ENCODE results near the gene NUPR2.
A peak's percentile ranks its signal among the peaks of the same experiment; 100 is the strongest.
"Not testable (repeated sequence)": the region's sequence is repeated elsewhere in the genome, so short reads cannot be mapped to it uniquely, and the experiment has no call there.

NUPR2 gene

DNA sequence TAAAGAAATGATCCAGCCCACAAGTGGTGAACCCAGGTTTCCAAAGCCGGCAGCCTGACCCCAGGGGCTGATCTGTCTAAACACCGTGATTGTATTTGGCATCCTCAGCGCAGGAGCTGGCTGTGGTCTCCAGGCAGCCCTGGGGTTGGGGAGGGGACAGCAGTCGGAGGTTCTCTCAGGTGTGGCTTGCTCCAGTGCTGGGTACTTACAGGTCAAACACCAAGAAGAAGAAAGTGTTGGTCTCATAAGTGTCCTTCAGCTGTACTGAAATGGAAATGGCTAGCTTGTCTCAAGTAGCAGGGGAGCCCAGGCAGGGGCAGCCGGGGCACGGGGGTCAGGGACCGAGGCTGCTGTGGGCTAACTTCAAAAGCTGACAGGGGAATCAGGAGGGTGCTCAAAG is 29.5 kb downstream of the NUPR2 start:
- DNase-seq (ENCODE audit: low read depth in 2 of 2): no peak

DNA sequence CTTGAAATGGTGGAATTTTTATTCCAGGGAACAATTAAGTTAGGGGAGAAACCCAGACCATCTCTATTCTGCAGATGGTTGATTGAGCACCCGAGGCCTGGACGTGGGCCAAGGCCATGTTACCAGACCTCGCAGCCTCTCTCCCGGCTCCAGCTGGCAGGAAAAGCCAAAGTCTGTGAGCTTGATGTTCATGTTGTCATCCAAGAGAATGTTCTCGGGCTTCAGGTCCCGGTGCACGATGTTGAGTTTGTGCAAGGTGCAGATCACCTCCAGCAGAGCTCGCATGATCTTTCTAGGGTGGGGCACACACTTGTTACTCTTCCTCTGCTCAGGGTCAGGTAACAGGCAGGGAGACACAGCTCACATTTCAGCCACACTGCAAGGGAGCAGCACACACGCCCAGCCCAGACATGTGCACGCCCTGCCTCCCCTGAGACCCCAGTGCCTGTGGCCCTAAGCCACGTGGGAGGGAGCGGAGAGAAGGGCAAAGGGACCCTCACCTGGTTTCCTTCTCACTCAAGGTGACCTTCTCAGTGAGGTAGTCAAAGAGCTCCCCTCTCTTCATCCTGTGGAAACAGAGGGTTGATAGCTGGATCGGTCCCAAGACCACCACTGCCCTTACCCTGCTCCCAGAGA is 32.9 kb downstream of the NUPR2 start:
- no peak for DNase-seq (ENCODE audit: low read depth in 2 of 2)

DNA sequence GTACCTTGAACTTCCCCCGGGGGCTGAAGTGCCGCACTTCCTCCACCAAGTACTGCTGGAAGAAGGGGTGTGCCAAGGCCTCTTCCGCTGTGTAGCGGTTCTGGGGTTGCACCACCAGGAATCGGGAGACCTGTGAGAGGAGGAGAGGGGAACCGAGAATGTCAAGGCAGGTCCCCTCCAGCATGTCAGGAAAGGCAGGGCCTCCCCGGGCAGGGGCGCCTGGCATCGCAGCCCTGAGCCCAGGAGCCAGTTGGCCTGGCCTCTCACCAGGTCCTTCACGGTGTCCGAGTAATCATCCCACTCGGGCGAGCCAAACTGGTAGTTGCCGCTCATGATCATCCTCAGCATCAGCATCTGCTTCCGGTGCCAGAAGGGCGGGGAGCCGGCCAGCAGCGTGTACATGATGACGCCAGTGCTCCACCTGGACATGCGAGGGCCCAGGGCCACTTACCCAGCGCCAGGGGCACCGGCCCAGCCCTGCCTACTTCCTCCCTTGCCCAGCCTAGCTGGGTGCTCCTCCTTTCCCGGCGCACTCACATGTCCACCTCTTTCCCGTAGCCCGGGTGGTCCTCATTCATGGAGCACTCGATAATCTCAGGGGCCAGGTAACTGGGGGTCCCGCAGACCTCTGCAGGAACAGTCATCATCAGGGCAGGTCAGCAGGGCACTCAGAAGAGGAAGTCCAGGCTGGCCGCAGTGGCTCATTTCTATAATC is 34.4 kb downstream of the NUPR2 start:
- no peak for DNase-seq (ENCODE audit: low read depth in 2 of 2)

DNA sequence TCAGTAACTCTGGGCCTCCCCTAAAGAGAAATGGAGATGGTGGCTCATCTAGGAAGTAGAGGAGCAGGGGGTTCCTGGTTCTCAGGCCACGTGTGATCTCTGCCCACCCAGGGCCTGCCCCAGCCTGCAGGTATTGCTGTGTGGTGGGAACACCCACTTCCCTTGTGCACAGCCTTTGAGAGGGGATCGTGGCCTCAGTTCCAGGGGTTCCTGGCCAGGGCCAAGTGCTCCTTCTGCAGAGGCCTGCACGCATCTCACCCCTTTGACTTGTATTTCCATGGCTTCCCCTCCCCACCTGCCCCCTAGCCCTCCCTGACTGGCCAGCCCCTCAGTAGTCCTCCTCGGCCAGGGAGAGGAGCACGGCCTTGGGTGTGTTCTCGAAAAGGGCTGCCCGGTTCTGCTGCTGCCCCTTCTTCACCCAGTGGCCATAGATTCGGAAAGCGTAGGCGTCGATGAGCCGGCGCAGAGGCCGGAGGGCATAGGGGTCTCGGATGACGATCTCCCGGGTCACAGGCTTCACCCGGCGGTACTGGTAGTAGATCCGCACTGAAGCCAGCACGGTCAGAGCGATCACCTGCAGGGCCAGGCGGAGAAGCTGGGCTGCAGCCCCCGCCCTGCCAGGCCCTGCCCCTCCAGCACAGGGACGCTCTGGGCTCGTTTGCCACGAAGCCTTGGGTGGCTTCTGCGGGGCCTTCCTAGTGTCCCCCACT is 35.3 kb downstream of the NUPR2 start:
- not testable (repeated sequence) for DNase-seq (ENCODE audit: low read depth in 2 of 2)

DNA sequence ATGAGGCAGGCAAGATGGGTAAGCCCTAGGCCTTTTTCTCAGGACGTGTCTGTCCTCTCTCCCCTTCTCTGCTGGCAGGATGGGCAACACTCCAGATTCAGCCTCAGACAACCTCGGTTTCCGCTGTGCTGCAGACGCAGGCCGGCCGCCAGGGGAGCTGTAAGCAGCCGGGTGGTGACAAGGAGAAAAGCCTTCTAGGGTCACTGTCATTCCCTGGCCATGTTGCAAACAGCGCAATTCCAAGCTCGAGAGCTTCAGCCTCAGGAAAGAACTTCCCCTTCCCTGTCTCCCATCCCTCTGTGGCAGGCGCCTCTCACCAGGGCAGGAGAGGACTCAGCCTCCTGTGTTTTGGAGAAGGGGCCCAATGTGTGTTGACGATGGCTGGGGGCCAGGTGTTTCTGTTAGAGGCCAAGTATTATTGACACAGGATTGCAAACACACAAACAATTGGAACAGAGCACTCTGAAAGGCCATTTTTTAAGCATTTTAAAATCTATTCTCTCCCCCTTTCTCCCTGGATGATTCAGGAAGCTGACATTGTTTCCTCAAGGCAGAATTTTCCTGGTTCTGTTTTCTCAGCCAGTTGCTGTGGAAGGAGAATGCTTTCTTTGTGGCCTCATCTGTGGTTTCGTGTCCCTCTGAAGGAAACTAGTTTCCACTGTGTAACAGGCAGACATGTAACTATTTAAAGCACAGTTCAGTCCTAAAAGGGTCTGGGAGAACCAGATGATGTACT is 36.6 kb downstream of the NUPR2 start:
- no peak for DNase-seq (ENCODE audit: low read depth in 2 of 2)

DNA sequence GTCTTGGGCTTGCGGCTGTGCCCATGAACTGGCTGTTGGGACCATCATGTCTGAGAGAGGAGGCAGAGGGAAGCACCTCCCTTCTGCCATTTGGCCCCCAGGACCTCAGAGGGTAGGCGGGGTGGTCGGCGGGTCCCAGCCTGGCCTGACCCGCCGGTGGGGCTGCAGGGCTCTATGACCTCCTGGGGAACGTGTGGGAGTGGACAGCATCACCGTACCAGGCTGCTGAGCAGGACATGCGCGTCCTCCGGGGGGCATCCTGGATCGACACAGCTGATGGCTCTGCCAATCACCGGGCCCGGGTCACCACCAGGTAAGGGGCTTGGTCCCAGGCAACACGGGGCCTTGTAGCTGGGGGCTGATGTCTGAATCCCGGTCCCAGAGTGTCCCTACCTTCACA is 38.0 kb downstream of the NUPR2 start:
- DNase-seq (ENCODE audit: low read depth in 2 of 2): no peak

DNA sequence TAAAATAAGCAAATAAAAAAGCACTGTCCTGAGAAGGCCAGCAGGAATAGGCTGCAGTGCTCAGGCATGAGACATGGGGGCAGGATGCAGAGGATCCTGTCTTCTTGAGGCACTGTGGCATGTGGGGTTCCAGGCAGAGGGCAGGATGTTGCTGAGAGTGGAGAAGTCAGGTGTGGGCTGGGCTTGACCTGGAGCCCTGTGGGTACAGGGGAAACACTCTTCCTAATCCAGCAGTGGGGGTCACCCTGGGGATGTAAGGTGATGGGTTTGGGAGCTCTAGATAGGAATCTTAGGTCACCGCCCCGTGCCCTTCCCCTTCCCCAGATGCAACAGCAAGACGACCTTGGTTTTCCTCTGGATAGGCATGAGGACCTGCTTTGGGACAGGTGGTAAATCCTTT is 38.5 kb downstream of the NUPR2 start:
- no peak for DNase-seq (ENCODE audit: low read depth in 2 of 2)

DNA sequence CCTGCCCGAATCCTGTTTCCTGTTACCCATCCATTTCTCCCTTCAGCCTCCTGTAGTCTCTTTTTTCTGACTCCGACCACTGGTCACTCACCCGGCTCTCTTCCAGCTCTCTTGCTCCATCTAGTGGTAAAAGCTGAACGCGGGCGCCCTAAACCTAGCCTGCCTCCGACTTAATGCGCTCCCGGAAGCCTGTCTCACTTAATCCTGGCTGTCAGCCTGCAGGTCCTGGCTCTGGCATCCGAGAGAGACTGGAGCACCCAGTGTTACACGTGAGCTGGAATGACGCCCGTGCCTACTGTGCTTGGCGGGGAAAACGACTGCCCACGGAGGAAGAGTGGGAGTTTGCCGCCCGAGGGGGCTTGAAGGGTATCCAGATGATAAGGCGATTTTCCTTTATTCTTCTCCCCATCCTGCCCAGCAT is 41.8 kb downstream of the NUPR2 start:
- peak; percentile 55 to 56 for DNase-seq (ENCODE audit: low read depth in 2 of 2)

DNA sequence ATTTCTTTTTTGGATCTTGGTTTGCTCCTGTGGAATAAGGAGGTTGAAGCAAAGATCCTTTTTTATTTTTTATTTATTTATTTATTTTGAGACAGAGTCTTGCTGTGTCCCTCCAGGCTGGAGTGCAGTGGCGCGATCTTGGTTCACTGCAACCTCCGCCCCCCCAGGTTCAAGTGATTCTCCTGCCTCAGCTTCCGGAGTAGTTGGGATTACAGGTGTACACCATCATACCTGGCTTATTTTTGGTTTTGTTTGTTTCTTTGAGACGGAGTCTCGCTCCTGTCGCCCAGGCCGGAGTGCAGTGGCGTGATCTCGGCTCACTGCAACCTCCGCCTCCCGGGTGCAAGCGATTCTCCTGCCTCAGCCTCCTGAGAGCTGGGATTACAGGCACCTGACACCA is 49.8 kb downstream of the NUPR2 start:
- not testable (repeated sequence) for DNase-seq (ENCODE audit: low read depth in 2 of 2)
